H7 (cell line): Measurements from ENCODE around the gene LZTR1. TPM values are rescaled to one million over a fixed set of nuclear protein-coding genes. Genes with fewer than 3 reads are reported as not detected.

Experiments used
- DNase-seq: peaks from one replicate; pipeline ENCODE4 v3.0.0; 2012
- H3K27me3 ChIP-seq: 2 replicates; pipeline ENCODE4 v1.6.0; 2011; ENCODE audit warnings: mild to moderate bottlenecking, low read length; ENCODE audit not compliant: control insufficient read depth, insufficient read depth
- H3K36me3 ChIP-seq: replicated peaks from 2 replicates; pipeline ENCODE4 v1.5.1; 2011; ENCODE audit warnings: low read length; ENCODE audit not compliant: control insufficient read depth, insufficient read depth
- H3K4me3 ChIP-seq: 2 replicates; pipeline ENCODE4 v1.5.1; 2011; ENCODE audit warnings: low read depth, mild to moderate bottlenecking, control low read depth, low read length, moderate library complexity; ENCODE audit not compliant: insufficient read depth
- total RNA-seq: library from RNA; depleted of rRNA; stranded (reverse); fragments of >200 nt; shearing (Covaris generic); gene quantifications from 2 replicates; pipeline ENCODE4 v1.2.3, GENCODE V29; 2014

The LZTR1 gene
- total RNA-seq, 1 experiment from 2014 or later, result 28.3 TPM

DNA sequence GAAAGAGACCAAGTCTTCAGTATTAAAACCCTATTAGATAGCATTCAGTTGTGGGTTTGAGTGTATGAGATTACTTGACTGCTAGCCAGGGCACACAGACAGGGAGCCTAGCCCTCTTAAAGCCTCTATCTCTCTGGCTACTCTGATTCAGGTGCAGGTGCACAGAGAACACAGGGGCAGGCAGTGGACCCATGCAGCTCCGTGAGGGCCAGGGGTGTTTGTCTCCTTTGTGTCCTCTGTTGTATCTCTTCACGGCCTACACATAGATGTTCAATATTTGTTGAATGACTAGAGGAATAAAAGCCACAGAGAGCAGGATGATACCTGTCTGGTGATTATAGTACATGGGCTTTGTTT is 36.5 kb upstream of the LZTR1 start:
- no peak for DNase-seq
- no peak overlapping the region for H3K4me3 ChIP-seq

DNA sequence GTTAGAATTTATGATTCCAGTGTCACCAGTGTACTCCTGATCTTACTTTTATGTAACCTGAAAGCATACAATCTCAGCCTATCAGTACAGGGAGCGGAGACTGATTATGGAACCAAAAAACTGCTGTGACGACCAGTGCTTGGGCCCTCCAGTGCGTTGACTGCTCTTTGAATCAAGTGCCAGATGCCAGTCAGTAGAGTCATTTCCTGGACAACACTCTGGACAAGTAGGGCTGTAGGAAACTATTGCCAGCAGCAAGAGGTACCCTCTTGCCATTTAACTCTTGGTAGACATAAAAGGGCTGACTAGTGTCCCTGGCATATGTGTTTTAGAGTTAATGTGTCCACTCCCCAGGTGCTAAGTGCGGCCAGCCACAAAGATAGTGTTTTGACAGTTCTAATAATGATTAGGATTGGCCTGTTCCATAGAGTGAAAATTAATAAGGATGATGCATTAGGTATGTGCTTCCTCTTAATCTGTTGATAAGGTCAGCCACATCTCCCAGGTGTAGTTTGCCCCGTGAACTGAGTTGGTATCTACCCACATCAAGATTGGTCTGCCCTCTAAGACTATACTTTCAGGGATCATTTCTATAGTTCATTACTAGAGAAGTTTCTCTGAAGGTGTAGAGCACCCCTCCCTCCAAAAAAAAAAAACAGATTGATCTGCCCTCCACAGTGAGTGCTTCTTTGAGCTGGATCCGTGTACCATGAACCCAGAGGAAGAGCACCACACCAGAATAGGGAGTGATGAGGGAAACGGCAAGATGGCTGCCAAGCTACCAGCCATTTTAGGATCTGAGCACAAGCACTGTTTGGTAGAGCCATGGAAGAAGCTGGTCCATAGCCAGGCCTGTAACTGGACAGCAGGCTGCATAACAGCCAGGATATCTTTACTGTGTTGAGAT is 35.8 kb upstream of the LZTR1 start:
- no peak overlapping the region for H3K4me3 ChIP-seq
- H3K36me3 ChIP-seq, result peaks cover 14% of the 10 kb centered on the region
- no peak for DNase-seq
- H3K27me3 ChIP-seq, result no peaks in the 10 kb centered on the region

More for the DNA sequence above, 36.5 kb upstream of the LZTR1 start:
- H3K36me3 ChIP-seq, result peaks cover 7% of the 10 kb centered on the region
- no peaks in the 10 kb centered on the region for H3K27me3 ChIP-seq

DNA sequence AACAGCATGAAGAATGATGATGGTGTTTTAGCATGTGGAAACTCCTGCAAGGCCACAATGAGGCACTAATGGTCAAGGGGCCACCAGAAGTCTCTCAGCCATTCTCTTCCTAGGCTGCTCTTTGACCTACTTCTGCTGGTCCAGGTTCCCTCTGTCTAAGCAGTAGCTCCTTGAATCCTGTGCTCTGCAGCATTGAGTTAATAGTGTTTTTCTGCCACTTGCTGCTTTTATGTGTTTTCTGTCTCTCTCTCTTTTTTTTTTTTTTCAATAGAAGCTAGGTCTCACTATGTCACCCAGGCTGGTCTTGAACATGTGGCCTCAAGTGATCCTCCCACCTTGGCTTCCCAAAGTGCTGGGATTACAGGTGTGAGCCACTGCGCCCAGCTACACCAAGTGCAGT is 35.1 kb upstream of the LZTR1 start:
- Histone ChIP-seq H3K36me3 (peaks cover 19% of the 10 kb centered on the region), H3K4me3 (no peak overlapping the region), H3K27me3 (no peaks in the 10 kb centered on the region)
- no peak for DNase-seq

DNA sequence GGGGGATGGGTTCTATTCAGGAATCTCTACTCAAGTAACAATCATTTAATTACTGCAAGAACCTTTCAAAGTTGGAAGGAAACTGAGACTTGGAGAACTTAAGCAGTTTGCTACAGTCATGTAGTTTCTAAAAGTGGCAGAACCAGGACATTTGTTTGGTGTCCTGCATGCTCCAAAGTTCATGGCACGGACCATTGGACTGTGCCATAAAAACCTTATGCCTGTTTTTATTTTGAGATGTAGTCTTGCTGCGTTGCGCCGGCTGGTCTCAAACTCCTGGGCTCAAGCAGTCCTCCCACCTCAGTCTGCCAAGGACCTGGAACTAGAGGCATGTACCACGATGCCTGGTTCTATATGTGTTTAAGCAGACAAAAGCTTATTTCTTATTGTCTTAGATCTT is 33.6 kb upstream of the LZTR1 start:
- H3K4me3 ChIP-seq, result no peak overlapping the region
- H3K36me3 ChIP-seq, result peaks cover 23% of the 10 kb centered on the region
- no peak for DNase-seq
- no peaks in the 10 kb centered on the region for H3K27me3 ChIP-seq

DNA sequence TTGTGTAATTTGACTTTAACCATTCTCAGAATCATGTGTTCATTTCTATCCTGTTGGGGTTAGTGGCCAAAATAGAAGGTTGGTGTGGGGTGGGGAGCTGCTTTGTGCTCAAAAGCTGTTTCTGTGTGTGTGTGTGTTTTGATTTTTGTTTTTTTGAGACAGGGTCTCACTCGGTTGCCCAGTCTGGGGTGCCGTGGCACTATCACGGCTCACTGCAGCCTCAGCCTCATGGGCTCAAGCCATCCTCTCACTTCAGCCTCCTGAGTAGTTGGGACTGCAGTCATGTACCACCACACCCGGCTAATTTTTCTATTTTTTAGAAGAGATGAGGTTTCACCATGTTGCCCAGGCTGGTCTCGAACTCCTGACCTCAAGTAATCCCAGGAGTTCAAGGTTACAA is 33.1 kb upstream of the LZTR1 start:
- Histone ChIP-seq H3K27me3 (no peaks in the 10 kb centered on the region), H3K36me3 (peaks cover 26% of the 10 kb centered on the region), H3K4me3 (no peak overlapping the region)
- DNase-seq, result no peak

DNA sequence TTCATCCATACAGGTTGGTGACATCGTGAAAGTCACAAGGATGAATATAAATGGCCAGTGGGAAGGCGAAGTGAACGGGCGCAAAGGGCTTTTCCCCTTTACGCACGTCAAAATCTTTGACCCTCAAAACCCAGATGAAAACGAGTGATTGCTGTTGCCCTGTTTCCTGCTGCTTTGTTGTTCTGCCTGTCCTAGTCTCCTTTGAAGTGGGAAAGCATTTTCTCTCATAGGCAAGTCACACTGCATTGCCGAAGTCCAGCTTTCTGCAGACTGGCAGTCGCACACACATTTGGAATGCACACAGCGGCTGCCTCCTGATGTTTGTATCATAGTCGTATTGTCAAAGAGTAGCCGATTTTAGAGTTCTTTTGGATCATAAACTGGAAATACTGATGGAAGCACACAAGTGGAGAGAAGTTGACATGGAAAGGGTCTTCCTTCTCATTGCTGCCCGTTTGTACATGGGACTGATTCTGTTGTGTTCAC is 32.4 kb upstream of the LZTR1 start:
- DNase-seq, result no peak
- H3K4me3 ChIP-seq, result no peak overlapping the region
- H3K36me3 ChIP-seq, result peaks cover 26% of the 10 kb centered on the region
- H3K27me3 ChIP-seq, result no peaks in the 10 kb centered on the region

DNA sequence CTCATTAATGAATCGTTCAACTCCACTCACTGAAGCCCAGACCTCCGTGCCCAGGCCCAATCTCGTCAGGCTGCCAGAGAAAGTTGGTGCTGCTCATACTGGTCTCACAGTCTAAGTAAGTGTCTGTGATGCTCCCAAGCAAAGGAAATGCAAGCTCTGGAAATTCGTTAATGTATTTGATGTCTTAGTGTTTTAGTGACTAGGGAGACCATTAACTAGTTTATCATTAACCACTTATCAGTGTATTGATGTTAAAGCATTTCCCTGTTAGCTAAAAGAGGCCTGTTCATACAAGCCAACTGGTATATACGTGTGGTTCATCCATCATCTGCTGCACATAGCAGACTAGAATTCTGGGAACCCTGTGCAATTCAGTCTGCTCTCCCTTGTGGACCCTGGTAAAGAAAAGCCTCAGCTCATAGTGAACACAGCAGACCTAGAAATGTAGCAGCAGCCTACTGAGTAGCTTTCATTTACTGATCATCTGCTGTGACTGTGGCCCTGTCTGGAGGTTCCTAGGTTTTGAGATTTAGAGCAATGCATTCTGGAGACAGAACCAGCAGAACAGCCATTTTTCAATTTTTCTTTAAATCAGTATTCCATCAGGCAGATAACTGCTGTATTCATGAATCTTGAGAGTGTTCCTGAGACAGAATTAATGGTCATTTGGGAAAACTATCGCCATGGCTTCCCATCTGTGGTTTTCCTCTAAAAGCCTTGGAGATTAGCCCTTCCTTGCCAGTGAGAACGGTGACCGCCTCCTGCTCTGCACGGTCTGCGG is 30.8 kb upstream of the LZTR1 start:
- peaks cover 26% of the 10 kb centered on the region for H3K36me3 ChIP-seq
- no peaks in the 10 kb centered on the region for H3K27me3 ChIP-seq
- DNase-seq, result no peak
- H3K4me3 ChIP-seq, result no peak overlapping the region

DNA sequence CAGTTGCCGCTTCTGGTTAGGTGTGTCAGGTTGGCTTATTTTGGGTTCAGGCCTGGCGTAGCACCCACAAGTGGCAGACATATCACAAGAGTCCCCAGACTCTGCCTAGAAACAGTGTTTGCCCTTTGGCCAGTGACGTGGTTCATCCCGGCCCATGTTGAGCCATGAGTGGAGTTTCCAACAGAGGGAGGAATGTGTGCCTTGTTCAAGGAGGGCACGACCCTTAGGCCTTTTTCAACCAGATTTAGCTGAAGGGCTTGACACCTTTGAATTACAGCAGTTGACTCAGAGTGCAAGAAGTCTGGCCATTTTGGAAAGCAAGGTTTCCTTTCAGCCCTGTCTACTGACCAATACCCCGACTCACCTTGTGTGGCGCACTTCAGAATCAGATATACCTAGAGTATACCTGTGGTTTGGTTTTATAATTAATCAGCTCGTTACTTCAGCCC is 30.1 kb upstream of the LZTR1 start:
- H3K36me3 ChIP-seq, result peaks cover 26% of the 10 kb centered on the region

DNA sequence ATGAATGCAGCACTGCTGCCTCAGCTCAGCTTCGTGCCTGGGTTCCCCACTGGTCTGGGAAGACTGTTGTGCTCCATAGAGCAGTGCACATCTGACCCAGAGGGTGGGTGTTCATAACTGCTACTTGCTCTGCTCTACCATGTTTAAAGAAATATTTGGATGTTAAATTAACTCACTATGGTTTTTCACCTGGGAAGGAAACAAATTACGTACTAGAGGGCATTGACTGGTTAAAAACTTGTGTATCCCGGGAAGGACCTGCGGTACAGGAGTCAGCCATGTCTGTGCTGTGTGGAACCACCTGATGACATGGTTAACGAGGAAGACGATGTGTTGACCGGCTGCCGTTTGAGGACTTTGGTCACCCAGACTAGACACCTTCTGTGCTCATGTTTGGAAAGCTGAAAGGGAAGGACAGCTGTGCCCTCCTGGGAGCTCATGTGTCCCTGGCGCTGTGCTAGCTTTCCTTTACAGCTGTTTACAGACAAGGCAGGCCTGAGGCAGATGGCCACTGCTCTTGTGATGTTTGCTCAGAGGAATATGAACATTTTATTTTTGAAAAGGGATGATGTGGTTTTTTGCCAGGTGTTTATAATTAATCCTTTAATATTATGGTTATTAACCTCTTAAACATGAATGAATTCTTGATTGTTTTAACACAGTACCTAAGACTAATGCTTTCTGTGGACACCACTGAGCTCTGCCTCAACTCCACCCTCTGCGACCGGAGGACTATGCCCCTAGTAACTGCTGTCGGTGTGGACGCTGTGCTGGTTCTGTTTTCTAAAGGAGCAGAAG is 29.4 kb upstream of the LZTR1 start:
- Histone ChIP-seq H3K36me3 (peaks cover 26% of the 10 kb centered on the region), H3K4me3 (no peak overlapping the region), H3K27me3 (peaks cover 2% of the 10 kb centered on the region; the same call in 1 of the 2 replicates)
- DNase-seq, result no peak

More for the DNA sequence above, 30.1 kb upstream of the LZTR1 start:
- DNase-seq, result no peak
- Histone ChIP-seq H3K4me3 (no peak overlapping the region), H3K27me3 (no peaks in the 10 kb centered on the region)

DNA sequence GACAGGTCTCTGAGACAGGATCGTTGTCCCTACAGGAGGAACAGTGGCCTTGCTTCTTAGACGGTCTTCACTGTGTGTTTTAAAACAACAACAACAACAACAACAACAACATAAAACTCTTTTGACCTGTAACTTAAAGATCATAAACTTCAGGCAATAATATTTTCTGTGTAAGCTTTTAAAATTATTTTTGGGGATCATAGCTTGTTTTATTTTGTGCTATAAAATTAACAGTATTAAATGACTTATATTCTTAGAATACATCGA is 28.8 kb upstream of the LZTR1 start:
- H3K36me3 ChIP-seq, result peaks cover 26% of the 10 kb centered on the region
- H3K27me3 ChIP-seq, result peaks cover 2% of the 10 kb centered on the region; the same call in 1 of the 2 replicates
- DNase-seq, result no peak
- H3K4me3 ChIP-seq, result no peak overlapping the region

DNA sequence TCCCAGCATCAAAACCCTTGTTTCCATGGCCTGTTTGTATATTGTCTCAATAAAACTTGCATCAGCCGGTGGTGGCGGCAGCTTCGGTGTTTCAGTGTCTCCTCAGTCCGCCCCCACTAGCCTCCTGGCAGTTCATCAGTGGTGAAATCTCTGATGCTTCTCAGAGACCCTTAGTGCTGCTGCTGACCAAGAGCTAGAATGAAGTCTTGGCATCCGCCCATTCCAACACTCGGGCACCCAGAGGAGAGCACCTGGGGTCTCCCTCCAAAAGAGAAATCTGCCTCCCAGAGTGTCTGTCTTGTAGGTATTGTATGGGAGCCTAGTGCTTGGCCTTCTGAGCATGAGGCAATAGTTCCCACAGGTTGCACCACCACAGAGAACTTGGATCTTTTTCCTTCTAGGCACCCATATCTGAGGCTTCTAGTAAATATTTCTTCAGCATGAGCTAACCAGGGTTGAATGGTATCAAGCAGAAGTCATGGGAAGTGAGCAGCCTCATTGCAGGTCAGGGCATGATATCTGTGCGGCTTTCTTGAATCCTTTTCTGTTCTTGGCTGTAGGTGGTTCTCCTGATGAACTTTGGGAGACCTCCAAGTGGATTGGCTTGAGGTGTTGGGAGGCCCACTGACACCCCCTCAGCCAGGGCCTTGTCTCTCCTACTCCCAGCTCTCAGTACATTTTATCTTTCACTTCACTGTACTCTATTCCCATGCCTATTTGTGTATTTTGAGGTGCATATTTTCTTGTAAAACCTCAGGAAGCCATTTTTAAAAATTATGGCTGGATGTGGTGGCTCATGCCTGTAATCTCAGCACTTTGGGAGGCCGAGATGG is 28.2 kb upstream of the LZTR1 start:
- no peak for DNase-seq

DNA sequence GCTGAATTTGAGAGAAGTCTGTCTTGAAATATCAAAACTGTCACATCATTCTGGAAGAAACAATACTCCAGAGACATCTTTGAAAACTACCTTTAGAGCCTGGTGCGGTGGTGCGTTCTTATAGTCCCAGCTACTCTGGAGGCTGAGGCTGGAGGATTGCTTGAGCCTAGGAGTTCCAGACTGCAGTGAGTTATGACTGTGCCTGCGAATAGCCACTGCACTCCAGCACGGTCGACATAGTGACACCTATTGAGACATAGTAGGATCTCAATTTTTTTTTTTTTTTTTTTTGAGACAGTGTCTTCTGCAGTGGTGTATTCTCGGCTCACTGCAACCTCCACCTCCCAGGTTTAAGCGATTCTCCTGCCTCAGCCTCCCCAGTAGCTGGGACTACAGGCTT is 26.5 kb upstream of the LZTR1 start:
- DNase-seq, result no peak
- Histone ChIP-seq H3K27me3 (peaks cover 2% of the 10 kb centered on the region; the same call in 1 of the 2 replicates), H3K36me3 (peaks cover 19% of the 10 kb centered on the region), H3K4me3 (no peak overlapping the region)

More for the DNA sequence above, 28.2 kb upstream of the LZTR1 start:
- Histone ChIP-seq H3K27me3 (peaks cover 2% of the 10 kb centered on the region; the same call in 1 of the 2 replicates), H3K36me3 (peaks cover 26% of the 10 kb centered on the region), H3K4me3 (no peak overlapping the region)

DNA sequence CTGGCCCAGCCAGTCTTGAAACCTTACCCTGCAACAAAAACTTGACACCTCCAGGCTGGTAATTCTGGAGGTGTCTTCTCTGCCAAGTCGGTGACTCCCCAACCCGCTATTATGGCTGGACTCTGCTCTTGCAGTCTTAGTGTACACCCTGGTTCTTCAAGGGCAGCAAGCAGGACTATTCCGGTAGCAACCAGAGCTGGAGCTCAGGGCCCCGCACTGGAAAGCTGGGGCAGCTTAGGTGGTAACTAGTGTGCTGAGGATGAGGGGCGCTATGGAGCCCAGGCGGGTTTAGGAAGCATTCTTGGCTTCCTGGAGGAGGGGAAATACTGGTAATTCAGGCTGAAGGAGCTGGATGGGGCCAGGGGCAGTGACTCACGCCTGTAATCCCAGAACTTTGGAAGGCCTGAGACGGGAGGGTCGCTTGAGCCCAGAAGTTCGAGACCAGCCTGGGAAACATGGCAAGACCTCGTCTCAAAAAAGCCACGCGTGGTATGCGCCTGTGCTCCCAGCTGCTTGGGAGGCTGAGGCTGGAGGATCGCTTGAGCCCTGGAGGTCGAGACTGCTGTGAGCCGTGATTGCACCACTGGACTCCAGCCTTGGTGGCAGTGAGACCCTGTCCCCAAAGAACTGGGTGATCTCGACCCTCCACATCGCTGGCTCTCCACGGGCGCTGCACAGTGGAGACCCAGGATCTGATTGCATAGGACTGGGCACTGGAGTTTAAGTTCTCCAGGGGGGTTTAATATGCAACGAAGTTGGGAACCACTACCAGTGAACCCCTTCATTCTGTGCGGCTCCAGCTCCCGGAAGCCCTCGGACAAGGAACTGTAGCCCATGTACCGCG is 25.6 kb upstream of the LZTR1 start:
- Histone ChIP-seq H3K36me3 (peaks cover 11% of the 10 kb centered on the region), H3K4me3 (peak overlapping the region; percentile 80), H3K27me3 (peaks cover 2% of the 10 kb centered on the region; the same call in 1 of the 2 replicates)
- peak; percentile 76 for DNase-seq
